GM21717 (cell line): ENCODE data around the gene SKP1.

Source experiments
- ATAC-seq: cut with Tn5 transposase; IDR thresholded peaks from one replicate; pipeline ENCODE4 v1.9.1; 2021; ENCODE audit warnings: mild to moderate bottlenecking, moderate library complexity; ENCODE audit not compliant: unreplicated experiment

The SKP1 gene

DNA sequence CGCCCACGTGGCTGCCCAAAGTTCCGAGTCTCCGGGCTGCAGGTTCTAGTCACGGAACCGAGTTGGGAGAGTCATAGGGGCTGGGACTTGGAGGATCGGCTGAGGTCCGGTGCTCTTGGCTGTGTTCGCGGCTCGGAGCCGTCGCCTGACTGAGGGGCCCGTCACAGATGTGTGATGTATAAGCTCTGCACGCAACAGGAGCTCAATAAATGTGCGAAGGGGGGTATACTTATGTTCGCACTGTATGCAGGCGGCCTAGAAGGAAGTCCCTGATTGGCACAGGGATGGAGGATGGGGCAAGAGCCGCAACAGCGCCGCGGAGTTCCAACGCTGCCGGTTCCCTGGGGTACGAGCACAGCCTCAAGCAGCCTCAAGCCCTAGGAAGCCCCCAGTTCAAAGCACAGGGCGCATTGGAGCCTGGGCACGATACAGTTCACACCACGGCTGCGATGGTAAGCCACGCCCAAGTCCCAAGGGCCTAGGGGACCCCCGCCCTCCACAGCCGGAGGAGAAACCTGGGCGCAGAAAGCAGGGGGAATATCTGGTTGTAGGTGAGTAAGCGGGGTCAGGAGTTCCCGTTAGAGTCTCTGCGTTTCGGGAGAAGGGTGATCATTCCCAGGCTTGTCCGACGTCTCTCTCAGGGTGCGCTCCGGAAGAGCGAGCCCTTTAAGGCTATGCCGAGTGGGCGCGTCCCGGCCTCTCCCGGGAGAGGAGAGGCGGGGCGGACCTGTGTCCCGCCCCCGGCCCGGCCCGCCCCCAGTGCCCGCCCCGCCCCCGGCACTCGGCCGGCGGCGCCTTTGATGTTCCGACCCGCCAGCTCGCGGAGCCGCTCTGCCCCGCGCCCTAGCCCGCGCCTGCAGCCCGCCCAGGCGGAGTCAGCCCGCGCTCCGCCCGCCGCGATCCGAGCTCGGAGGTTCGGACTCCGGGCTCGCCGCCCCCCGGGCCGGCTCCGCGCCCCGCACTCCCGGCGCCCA is 62.6 kb downstream of the SKP1 start, which contains the start of gene TCF7:
TSS of gene TCF7 (plus strand) at position 780 of the 974 bp plus-strand sequence. CDS start 226 bp downstream, outside the sequence.
- ATAC-seq = peak; percentile 69

DNA sequence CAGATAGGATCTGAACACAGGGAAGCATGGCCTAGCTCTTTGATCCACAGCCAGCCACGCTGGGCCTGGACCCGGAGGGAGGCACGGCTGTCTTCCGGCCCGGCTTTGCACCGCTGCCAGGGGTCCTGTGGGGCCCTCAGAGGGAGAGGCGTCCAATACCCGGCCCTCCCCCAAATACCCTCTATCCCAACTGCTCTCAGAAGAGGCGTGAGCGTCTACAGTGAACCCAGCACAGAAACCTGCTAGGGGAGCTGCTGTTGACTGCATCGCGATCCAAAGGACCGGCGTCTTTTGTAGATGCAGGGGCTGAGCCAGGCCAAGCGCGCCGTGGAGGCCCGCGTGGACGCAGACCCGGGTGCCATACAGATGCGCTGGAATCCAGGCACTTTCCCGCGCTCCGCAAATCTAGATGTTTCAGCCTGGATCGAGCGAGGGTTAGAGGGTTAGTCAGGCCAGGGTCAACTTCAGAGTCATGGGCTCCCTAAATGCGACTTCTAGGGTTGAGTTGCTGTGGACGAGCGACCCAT is 63.3 kb downstream of the SKP1 start:
- ATAC-seq = no peak

DNA sequence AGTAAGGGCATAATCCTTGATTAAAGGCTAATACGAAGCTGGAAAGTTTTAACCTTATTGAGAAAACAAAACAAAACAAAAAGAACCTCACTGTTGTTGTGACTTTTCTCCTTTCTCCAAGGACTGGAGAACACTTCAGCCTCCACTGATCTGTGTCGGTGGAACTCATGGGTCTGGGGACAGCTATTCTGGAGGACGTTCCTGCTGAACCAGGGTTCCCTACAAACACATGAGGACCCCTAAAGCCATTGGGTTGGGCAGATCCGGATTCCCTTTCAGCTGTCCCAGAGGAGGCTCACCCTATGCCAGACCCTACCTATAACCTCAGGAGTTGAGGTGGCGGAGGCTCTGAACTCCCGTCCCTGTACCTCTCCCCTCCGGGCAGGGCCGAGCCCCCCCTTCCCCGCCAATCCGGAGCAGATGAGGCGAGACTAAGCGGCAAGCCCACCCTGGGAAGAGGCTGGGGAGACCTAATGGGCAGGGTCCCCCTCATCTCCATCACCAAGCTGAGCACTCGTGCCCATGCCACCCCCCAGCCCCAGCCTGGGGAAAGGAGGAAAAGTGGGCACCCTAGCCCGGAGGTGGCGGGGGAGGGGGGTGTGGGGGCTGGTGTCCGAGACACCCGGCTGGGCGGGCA is 63.9 kb downstream of the SKP1 start:
- ATAC-seq = no peak

DNA sequence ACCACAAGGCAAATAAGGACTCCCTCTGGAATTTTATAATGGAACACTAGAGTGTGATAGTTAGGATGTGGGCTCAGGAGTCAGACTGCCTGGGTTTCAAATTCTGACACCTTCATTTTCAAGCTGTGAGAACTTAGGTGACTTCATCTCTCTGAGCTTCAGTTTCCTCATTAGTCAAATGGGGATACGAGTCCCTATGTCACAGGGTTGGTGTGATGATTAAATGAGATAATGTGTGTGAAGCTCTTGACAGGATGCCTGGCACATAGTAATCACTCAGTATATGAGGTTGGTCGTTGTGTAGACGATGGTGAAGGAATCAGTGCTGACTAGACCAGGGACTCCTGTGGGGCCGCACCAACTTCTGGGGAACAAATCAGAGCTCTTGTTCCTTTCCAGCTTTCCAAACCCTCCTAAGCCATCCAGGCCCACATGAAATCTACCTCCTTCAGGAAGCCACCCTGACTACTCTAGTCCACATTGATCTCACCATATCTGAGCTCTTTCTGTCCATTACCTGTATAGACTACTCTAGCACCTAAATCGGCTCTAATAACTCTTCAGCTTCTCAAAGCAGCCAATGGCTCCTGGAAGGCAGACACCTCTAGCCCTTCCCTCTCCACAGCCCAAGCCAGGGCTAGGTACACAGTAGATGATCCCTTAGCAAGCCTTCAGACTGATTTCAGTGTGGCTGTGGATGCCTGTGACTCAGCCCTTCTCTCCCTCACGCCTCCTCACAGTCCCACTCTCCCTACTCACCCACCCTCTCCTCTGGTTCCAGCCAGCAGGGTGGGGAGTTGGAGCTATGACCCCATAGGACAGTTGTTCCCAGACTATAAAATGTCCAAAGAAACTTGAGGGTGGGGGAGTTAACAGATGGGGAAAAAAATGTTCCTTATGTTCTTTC is 64.8 kb downstream of the SKP1 start:
- no peak for ATAC-seq

DNA sequence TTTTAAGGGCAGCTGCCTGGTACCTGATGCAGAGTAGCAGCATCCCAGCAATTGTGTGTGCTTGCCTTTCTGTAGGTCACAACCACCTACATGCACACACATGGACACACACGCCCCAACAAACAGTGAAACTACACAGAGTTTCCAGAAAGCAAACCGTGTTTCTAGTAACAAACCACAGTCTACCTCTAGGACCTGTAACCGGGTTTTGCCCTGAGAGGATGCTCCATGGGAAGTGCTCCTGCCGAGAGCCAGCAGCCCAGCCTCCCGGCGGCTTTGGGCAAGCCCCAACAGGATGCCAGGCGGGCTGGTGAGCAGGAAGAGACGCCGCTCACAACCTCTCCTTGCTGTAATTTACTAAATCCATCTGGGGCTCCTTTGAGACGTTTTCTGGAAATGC is 66.4 kb downstream of the SKP1 start:
- ATAC-seq = no peak

DNA sequence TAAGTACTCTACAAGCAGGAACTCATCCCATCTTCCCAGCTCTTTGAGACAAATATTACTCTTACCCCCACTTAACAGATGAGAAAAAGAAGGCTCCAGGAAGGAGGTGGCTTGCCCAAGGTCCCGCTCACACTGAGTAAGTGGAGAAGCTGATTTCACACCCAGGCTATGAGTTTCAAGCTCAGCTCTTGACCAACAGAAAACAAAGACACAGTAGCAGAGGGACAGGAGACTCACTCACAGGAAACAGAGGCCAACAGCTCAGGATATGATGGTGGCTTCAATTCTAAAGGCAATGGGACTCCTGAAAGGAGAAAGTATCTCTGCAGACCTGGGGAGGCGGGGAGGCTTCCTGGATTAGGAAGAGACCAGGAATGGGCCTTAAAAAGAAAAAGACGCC is 69.0 kb downstream of the SKP1 start:
- ATAC-seq = no peak

DNA sequence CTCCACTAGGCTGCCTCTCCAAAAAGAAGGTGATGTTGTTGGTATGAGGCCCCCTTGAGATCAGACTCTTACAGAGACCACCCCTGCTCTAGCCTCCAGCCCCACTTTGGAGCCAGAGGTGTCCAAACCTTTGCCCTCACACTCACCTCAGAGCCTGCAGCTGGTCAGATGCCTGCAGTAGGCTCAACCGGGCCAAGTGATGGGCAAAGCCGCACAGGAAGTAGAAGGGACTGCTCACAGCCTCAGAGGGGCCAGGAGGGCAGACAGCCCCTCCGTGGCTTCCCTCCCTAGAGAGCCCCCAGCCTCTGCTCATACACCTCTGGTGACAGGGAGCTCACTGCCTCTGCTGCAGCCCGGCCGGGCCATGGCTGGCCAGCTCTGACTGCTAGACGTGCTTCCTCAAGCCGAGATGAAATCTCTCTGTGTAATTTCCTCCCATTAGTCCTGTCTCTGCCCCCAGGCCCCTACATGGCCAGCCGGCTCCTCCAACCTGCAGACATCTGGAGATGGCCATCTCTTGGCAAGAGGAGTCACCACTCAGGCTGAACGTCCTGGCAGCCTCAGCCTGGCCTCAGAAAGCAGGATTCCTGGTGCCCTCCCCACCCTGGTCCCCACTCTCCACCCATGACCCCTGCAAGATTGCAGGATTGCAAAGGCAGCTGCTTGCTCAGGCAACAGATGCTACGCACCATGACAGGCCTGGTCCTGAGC is 69.6 kb downstream of the SKP1 start:
- ATAC-seq = no peak

DNA sequence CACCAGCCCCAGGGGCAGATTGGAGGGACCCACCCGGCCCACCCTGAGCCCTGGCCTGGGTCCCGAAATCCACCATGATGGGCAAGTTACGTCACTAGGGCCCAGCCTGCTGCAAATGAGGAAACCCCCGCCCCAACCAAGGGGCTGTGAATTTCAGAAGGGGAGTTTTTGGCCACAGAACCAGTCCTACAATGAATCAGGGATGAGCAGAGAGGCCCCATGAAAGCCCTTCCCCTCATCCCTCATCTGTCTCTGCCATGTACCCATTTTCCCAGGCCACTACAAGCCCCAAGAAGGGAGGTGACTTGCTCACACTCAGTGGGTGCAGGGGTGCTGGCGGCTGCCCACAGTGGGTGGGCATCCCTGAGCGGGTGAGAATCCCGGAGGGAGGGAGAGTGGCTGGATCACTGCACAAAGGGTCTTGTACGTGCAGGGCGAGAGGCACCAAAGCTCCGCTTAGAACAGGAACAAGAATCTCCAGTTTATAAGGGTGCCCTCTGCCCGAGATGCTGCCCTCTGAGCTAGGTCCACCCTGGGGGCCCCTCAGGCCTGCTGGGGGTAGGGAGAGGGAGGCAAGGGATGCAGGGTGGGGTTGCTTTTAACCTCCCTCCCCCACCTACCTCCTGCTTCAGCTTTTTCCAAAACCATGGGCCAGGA is 72.6 kb downstream of the SKP1 start:
- ATAC-seq = no peak

DNA sequence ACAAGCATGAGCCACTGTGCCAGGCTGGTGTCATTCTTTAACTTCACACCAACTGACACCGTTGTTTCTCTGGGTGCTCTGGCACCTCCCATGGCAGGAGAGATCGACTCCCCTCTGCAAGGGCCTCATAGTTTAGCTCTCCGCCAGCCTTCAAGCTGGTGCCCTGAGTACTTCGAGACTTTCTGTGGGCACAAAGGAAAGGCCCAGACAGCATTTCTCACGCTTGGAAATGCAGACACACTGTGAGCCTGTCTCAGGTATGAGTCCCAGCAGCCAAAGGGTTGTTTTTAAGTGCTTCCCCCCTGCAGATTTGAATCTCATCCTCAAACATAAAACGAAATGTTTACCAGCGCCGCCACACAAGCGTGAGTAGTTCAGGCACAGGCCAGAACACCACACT is 73.4 kb downstream of the SKP1 start:
- ATAC-seq = no peak

DNA sequence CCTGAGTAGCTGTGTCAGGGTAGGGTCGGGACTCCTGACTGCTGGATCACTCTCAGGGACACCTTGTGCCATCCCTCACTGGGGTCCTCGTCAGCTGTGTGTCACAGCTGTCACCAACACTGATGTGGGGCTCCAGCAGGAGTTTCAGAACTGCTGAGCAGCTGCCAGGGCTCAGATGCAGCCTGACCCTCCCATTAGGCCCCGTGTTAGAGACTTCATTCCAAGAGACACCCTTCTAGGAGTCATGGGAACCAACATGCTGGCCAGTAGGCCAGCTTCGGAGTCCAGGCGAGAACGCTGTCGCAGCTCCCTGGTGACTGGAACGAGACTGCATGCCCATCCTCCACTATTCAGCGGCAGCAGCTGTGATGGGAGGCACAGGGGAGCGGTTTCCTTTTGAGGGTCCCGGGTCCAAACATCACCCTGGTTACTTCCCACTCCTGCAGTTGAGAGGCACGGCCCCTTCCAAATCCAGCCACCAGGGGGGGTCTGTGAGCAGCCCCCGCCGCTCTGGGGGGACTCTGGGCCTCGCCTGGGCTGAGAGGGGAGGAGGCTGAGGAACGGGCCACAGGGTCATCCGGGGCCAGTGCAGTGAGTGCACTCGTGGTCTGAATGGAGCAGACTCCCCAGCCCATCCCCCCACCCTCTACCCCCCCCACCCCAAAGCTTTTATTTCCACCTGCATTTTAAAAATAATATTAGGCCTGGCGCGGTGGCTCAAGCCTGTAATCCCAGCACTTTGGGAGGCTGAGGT is 74.9 kb downstream of the SKP1 start:
- ATAC-seq = no peak

DNA sequence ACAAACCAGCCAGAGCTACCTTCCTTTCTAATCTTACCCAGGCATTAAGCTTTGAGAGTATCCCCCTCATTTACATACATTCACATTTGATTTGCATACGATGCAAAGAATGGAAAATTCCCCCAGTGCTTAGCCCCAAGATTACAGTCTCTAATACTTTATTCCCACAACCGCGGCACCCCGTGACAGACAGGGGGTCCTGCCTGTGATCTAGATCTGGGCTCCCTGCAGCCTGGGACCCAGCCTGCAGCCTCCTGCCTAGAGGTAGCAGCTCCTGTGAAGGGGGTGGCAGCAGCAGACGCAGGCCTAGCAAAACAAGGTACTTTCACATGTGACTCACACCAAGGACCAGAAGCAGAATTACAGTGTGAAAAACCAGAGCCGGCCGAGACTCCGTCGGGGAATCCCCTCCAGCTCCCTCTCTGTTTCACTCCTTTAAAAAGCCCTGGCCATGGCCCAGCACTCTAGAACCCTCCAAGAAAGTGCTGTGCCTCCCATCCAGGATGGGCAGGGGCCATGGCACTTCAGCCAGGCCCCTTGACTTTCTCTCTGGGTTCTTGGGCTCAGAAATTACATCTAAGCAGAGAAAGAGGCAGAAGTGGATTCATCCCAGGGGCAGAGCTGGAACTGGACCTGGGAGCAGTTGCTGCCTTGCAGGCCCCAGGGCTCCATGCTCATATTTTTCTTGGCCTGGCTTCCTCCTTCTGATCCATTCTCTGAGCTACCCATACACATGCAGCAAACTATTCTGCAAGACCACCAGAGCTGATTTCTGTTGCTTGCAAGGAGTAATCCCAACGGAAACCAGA is 76.3 kb downstream of the SKP1 start:
- peak; percentile 79 for ATAC-seq

DNA sequence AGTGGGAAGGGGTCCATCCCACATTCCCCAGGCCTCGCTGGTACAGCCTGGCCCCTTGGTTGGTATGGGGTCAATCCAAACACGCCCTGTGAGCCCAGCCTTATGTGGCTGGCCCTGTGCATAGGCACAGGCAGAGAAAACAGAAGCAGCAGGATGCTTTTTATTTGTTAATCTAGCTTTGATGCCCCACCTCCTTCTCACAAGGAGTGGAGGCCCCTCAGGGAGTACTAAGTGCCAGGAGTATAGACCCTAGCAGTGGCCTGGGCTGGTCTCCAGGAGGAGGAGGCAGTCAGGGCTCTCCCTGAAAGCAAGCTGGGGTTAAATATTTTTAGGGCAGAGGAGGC is 76.8 kb downstream of the SKP1 start:
- ATAC-seq = no peak

DNA sequence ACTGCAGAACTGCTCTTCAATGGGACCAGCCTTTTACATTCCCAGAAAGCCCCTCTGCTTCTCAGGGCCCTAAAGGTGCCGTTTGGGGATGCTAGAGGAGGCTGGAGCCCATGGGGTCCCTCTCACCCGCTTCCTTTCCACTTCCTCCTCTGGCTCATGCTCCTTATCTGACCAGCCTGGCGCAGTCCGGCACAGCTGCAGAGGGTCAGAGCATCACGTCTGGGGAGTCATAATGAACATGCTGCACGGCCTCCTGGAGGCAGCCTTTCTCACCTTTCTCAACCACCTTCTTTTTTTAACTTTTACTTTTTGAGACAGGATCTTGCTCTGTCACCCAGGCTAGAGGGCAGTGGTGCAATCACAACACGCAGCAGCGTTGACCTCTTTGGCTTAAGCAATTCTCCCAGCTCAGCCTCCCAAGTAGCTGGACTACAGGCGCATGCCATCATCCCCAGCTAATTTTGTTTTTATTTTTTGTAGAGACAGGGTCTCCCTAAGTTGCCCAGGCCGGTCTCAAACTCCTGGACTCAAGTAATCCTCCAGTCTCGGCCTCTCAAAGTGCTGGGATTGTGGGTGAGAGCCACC is 77.4 kb downstream of the SKP1 start:
- no peak for ATAC-seq
